IMR-90 (cell line): Measurements from ENCODE around the gene RPS6KA3. TPM values are rescaled to one million over a fixed set of nuclear protein-coding genes. Genes with fewer than 3 reads are reported as not detected.

Experiments
- ATAC-seq: fragments of 200-7000 bp; cut with Tn5 transposase; 2 replicates; pipeline ENCODE4 v1.9.1; 2020; ENCODE audit warnings: low read depth, mild to moderate bottlenecking, moderate library complexity
- BruUV-seq: library from RNA; stranded (reverse); fragments of 400-500 nt; replicated peaks from 2 replicates; lab custom pipeline; 2021; lab: Mats Ljungman, UMichigan
- CTCF ChIA-PET: fragments of 300-600 bp; formaldehyde crosslinking; extraction: SDS; loops from one replicate; lab custom pipeline; 2021; ENCODE audit warnings: antibody characterized with exemption; lab: Yijun Ruan, JAX
- POLR2A ChIA-PET: fragments of 300-600 bp; sonication (Branson Sonifier 250); formaldehyde crosslinking; loops from one replicate; lab custom pipeline; 2022; ENCODE audit warnings: antibody characterized with exemption; ENCODE audit not compliant: unreplicated experiment; lab: Charles Lee
- DNase-seq: peaks from one replicate; pipeline ENCODE4 v3.0.0; 2013
- H2AFZ ChIP-seq: replicated peaks from 2 replicates; pipeline ENCODE3; 2013; ENCODE audit warnings: low read length, mild to moderate bottlenecking; ENCODE audit not compliant: poor library complexity
- H2AK5ac ChIP-seq: 2 replicates; pipeline ENCODE4 v1.6.1; 2013; ENCODE audit warnings: low read depth, low read length, inconsistent platforms
- H2AK9ac ChIP-seq: replicated peaks from 2 replicates; pipeline ENCODE3; 2013; ENCODE audit warnings: mild to moderate bottlenecking, low read depth, low read length, moderate library complexity; ENCODE audit not compliant: poor library complexity
- H2BK120ac ChIP-seq: 2 replicates; pipeline ENCODE4 v1.6.1; 2013; ENCODE audit warnings: low read depth, low read length, inconsistent platforms
- H2BK15ac ChIP-seq: 3 replicates; pipeline ENCODE4 v1.6.1; 2013; ENCODE audit warnings: low read depth, low read length, inconsistent platforms
- H2BK20ac ChIP-seq: 2 replicates; pipeline ENCODE4 v1.6.1; 2013; ENCODE audit warnings: low read depth, mild to moderate bottlenecking, inconsistent platforms, low read length, moderate library complexity
- H2BK5ac ChIP-seq: 2 replicates; pipeline ENCODE4 v1.6.1; 2013; ENCODE audit warnings: mild to moderate bottlenecking, low read depth, low read length, inconsistent platforms; ENCODE audit not compliant: poor library complexity, severe bottlenecking
- H3K14ac ChIP-seq: replicated peaks from 2 replicates; pipeline ENCODE4 v1.6.1; 2013; ENCODE audit warnings: low read depth, low read length, inconsistent platforms
- H3K18ac ChIP-seq: 2 replicates; pipeline ENCODE4 v1.6.1; 2013; ENCODE audit warnings: low read depth, low read length, control low read depth
- H3K23ac ChIP-seq: 2 replicates; pipeline ENCODE4 v1.6.1; 2013; ENCODE audit warnings: low read depth, low read length, inconsistent platforms
- H3K27ac ChIP-seq: 2 replicates; pipeline ENCODE4 v1.5.1; 2013; ENCODE audit warnings: mild to moderate bottlenecking, control low read depth, low read length; ENCODE audit not compliant: insufficient read depth
- H3K27me3 ChIP-seq: 2 replicates; pipeline ENCODE4 v1.6.1; 2013; ENCODE audit warnings: low read length; ENCODE audit not compliant: control insufficient read depth, insufficient read depth
- H3K36me3 ChIP-seq: 2 replicates; pipeline ENCODE4 v1.6.1; 2013; ENCODE audit warnings: low read length, mixed read lengths; ENCODE audit not compliant: control insufficient read depth, insufficient read depth
- H3K4ac ChIP-seq: 2 replicates; pipeline ENCODE4 v1.6.1; 2013; ENCODE audit warnings: low read depth, low read length, inconsistent platforms
- H3K4me1 ChIP-seq: 2 replicates; pipeline ENCODE4 v1.6.1; 2013; ENCODE audit warnings: low read length, mixed read lengths; ENCODE audit not compliant: control insufficient read depth, insufficient read depth
- H3K4me2 ChIP-seq: 2 replicates; pipeline ENCODE4 v1.6.1; 2013; ENCODE audit warnings: low read depth, mild to moderate bottlenecking, control low read depth, low read length, moderate library complexity
- H3K4me3 ChIP-seq: 2 replicates; pipeline ENCODE4 v1.5.1; 2013; ENCODE audit warnings: low read depth, mild to moderate bottlenecking, control low read depth, low read length, moderate library complexity; ENCODE audit not compliant: insufficient read depth
- H3K56ac ChIP-seq: 2 replicates; pipeline ENCODE4 v1.6.1; 2013; ENCODE audit warnings: low read length, inconsistent platforms; ENCODE audit not compliant: insufficient read depth; ENCODE audit errors: extremely low read depth
- H3K79me1 ChIP-seq, 2 experiments: 2 replicates each; pipeline ENCODE4 v1.6.1; 2013; ENCODE audit warnings: low read length in 2 of 2, inconsistent platforms in 1 of 2, low read depth in 1 of 2
- H3K9ac ChIP-seq: 2 replicates; pipeline ENCODE4 v1.6.1; 2013; ENCODE audit warnings: low read depth, low read length, control low read depth
- H3K9me1 ChIP-seq: 2 replicates; pipeline ENCODE4 v1.6.1; 2013; ENCODE audit warnings: low read length, inconsistent platforms; ENCODE audit not compliant: insufficient read depth
- H3K9me3 ChIP-seq: 2 replicates; pipeline ENCODE4 v1.6.1; 2013; ENCODE audit warnings: low read length; ENCODE audit not compliant: control insufficient read depth, insufficient read depth
- H4K20me1 ChIP-seq: 2 replicates; pipeline ENCODE4 v1.6.1; 2013; ENCODE audit warnings: low read length, inconsistent platforms; ENCODE audit not compliant: insufficient read depth
- H4K5ac ChIP-seq: 2 replicates; pipeline ENCODE4 v1.6.1; 2013; ENCODE audit warnings: mild to moderate bottlenecking, low read depth, low read length, control low read depth
- H4K8ac ChIP-seq, 2 experiments: 2 replicates each; pipeline ENCODE4 v1.6.1; 2013; ENCODE audit warnings: low read depth in 2 of 2, low read length in 2 of 2, control low read depth in 1 of 2, inconsistent platforms in 1 of 2
- H4K91ac ChIP-seq: 2 replicates; pipeline ENCODE4 v1.6.1; 2013; ENCODE audit warnings: low read depth, low read length, inconsistent platforms; ENCODE audit not compliant: insufficient read depth
- BHLHE40 ChIP-seq: fragments of 150-350 bp; IDR thresholded peaks from 2 replicates; pipeline ENCODE4 v1.6.1; 2016; ENCODE audit warnings: mild to moderate bottlenecking, low read depth, low read length
- CEBPB ChIP-seq: IDR thresholded peaks from 2 replicates; pipeline ENCODE4 v1.6.1; 2012; ENCODE audit warnings: low read depth, low read length, improper control_type of control experiment
- CHD1 ChIP-seq: IDR thresholded peaks from 2 replicates; pipeline ENCODE4 v1.6.1; 2012; ENCODE audit warnings: low read depth, low read length, improper control_type of control experiment
- FOS ChIP-seq: fragments of 150-350 bp; IDR thresholded peaks from 2 replicates; pipeline ENCODE4 v1.6.1; 2016; ENCODE audit warnings: low read depth, low read length
- MAFK ChIP-seq: IDR thresholded peaks from 2 replicates; pipeline ENCODE4 v1.6.1; 2012; ENCODE audit warnings: low read depth, low read length, improper control_type of control experiment
- MAZ ChIP-seq: IDR thresholded peaks from 2 replicates; pipeline ENCODE4 v1.6.1; 2012; ENCODE audit warnings: low read depth, mild to moderate bottlenecking, low read length, improper control_type of control experiment, moderate library complexity, borderline replicate concordance
- MXI1 ChIP-seq: IDR thresholded peaks from 2 replicates; pipeline ENCODE4 v1.6.1; 2012; ENCODE audit warnings: low read depth, mild to moderate bottlenecking, low read length, moderate library complexity, borderline replicate concordance
- NFE2L2 ChIP-seq: fragments of 150-350 bp; IDR thresholded peaks from 2 replicates; pipeline ENCODE4 v1.6.1; 2016; ENCODE audit warnings: low read depth, mild to moderate bottlenecking, low read length
- POLR2A ChIP-seq: IDR thresholded peaks from 2 replicates; pipeline ENCODE4 v1.6.1; 2012; ENCODE audit warnings: mild to moderate bottlenecking, low read depth, low read length
- RAD21 ChIP-seq: IDR thresholded peaks from 2 replicates; pipeline ENCODE4 v1.6.1; 2012; ENCODE audit warnings: low read length, improper control_type of control experiment
- RCOR1 ChIP-seq: IDR thresholded peaks from 2 replicates; pipeline ENCODE4 v1.6.1; 2012; ENCODE audit warnings: mild to moderate bottlenecking, low read length, improper control_type of control experiment; ENCODE audit not compliant: insufficient replicate concordance
- RFX5 ChIP-seq: IDR thresholded peaks from 2 replicates; pipeline ENCODE4 v1.8.0; 2012; ENCODE audit warnings: low read depth, mild to moderate bottlenecking, low read length, moderate library complexity
- SMC3 ChIP-seq: fragments of 150-350 bp; IDR thresholded peaks from 2 replicates; pipeline ENCODE4 v1.6.1; 2016; ENCODE audit warnings: low read depth, mild to moderate bottlenecking, antibody characterized with exemption, low read length, moderate library complexity
- WGBS, 2 experiments: methylation state at CpG; one replicate each; pipeline versions ENCODE4 v1.1.5 to v1.1.7; 2013; ENCODE audit warnings: missing lambda C conversion rate in 2 of 2; ENCODE audit not compliant: insufficient read length in 1 of 2; ENCODE audit errors: extremely low coverage in 2 of 2; 5-methylcytosine and 5-hydroxymethylcytosine counted together
- dilution Hi-C: fragments of 300-500 bp; cut with HindIII; formaldehyde crosslinking; loops from one replicate; pipeline ENCODE4 v1.14.3; 2018; ENCODE audit warnings: low sequenced_read_pairs; ENCODE audit not compliant: unreplicated experiment
- in situ Hi-C: fragments of 300-500 bp; cut with MboI; formaldehyde crosslinking; loops from 3 replicates; pipeline ENCODE4 v1.14.3; 2019; ENCODE audit warnings: low sequenced_read_pairs, inconsistent platforms, mixed read lengths
- intact Hi-C: fragments of 100-400 bp; cut with micrococcal nuclease; formaldehyde crosslinking; loops from 2 replicates; pipeline ENCODE4 v1.10.0; 2022
- polyA plus RNA-seq, 3 experiments: library from polyadenylated mRNA; depleted of rRNA; stranded (reverse); fragments of >200 nt; gene quantifications; 2 replicates each; pipeline ENCODE4 v1.2.3, GENCODE V29; 2012; ENCODE audit warnings: low replicate concordance in 1 of 3
- total RNA-seq: library from RNA; depleted of rRNA; stranded (reverse); fragments of >200 nt; gene quantifications from 2 replicates; pipeline ENCODE4 v1.2.3, GENCODE V29; 2012
- TF ChIP-seq, protein P1 (sequence below): fragments of 150-350 bp; IDR thresholded peaks from 2 replicates; pipeline ENCODE4 v1.6.1; 2016; ENCODE audit warnings: low read depth, mild to moderate bottlenecking, low read length, moderate library complexity, borderline replicate concordance
- TF ChIP-seq, protein P2 (sequence below): conservative IDR thresholded peaks from 2 replicates; pipeline ENCODE4 v1.5.1; 2012; ENCODE audit warnings: mild to moderate bottlenecking, low read depth, low read length, improper control_type of control experiment
- TF ChIP-seq, protein P3 (sequence below): fragments of 150-350 bp; IDR thresholded peaks from 2 replicates; pipeline ENCODE4 v1.6.1; 2017; ENCODE audit warnings: mild to moderate bottlenecking, antibody characterized with exemption, low read length, low read depth

Gene RPS6KA3
- total and polyA plus RNA-seq, 2 of the 4 experiments (the other 2 are of a cell fraction): 20.8 to 43.9 TPM

DNA sequence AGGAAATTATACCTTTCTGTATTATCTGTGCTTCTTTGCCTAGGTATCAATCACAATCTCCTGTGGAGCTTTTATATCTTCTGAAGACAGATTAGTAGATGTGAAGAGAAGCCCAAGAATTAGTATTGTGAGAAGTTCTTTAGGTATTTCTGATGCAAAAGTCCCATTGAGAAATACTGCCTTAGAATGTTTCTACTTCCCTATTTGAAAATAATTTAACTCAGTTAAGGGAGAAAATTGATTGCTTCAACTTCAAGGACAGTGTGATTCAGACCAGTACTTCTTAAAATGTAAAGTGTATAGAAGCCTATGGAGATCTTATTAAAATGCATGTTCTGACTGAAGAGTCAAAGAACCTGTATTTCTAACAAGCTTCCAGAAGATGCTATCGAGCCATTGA is 134.0 kb downstream of the RPS6KA3 start:
- no peak overlapping the region for H4K91ac ChIP-seq
- no peak overlapping the region for H3K4ac ChIP-seq
- no peak overlapping the region for H3K14ac ChIP-seq
- no peak overlapping the region for H2BK15ac ChIP-seq
- H2AFZ ChIP-seq: no peak overlapping the region
- 0 out of 2 replicates have a peak, but pooled peaks cover 2% of the 10 kb centered on the region for H4K20me1 ChIP-seq
- DNase-seq (no peak), ATAC-seq (no peak)
- no peak overlapping the region for H3K4me2 ChIP-seq
- peaks cover 3 to 10% of the 10 kb centered on the region in 2 experiments for H3K79me1 ChIP-seq
- peaks cover 33% of the 10 kb centered on the region for H3K36me3 ChIP-seq
- no peak overlapping the region for H4K8ac ChIP-seq
- no peak overlapping the region for H3K18ac ChIP-seq
- in situ Hi-C loops (no loop called here), dilution Hi-C loops (no loop called here), intact Hi-C loops (no loop called here)
- no CpG with 5 or more reads among the region's 1 CpG for WGBS, 2 experiments
- H2BK120ac ChIP-seq: no peak overlapping the region
- POLR2A ChIA-PET: no interaction called here
- no peak overlapping the region for H4K5ac ChIP-seq
- H3K4me1 ChIP-seq: no peaks in the 10 kb centered on the region
- no peaks in the 10 kb centered on the region for H3K9me3 ChIP-seq
- H2AK9ac ChIP-seq: no peak overlapping the region
- H3K27ac ChIP-seq: no peak overlapping the region
- no peak overlapping the region for H3K4me3 ChIP-seq
- no peaks in the 10 kb centered on the region for H3K27me3 ChIP-seq
- no peaks in the 10 kb centered on the region for H3K9me1 ChIP-seq
- H3K56ac ChIP-seq: no peak overlapping the region
- BruUV-seq: no TSS peak
- no peak overlapping the region for H2BK20ac ChIP-seq
- H2AK5ac ChIP-seq: no peak overlapping the region
- H3K23ac ChIP-seq: no peak overlapping the region
- TF ChIP-seq NFE2L2 (no peak), CHD1 (no peak), CEBPB (no peak), MAFK (no peak), SMC3 (no peak), RAD21 (no peak), POLR2A (no peak), FOS (no peak), MXI1 (no peak), RFX5 (no peak), BHLHE40 (no peak), RCOR1 (no peak), MAZ (no peak)
- TF ChIP-seq, protein P1, sequence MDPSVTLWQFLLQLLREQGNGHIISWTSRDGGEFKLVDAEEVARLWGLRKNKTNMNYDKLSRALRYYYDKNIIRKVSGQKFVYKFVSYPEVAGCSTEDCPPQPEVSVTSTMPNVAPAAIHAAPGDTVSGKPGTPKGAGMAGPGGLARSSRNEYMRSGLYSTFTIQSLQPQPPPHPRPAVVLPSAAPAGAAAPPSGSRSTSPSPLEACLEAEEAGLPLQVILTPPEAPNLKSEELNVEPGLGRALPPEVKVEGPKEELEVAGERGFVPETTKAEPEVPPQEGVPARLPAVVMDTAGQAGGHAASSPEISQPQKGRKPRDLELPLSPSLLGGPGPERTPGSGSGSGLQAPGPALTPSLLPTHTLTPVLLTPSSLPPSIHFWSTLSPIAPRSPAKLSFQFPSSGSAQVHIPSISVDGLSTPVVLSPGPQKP: no peak
- TF ChIP-seq, protein P2, sequence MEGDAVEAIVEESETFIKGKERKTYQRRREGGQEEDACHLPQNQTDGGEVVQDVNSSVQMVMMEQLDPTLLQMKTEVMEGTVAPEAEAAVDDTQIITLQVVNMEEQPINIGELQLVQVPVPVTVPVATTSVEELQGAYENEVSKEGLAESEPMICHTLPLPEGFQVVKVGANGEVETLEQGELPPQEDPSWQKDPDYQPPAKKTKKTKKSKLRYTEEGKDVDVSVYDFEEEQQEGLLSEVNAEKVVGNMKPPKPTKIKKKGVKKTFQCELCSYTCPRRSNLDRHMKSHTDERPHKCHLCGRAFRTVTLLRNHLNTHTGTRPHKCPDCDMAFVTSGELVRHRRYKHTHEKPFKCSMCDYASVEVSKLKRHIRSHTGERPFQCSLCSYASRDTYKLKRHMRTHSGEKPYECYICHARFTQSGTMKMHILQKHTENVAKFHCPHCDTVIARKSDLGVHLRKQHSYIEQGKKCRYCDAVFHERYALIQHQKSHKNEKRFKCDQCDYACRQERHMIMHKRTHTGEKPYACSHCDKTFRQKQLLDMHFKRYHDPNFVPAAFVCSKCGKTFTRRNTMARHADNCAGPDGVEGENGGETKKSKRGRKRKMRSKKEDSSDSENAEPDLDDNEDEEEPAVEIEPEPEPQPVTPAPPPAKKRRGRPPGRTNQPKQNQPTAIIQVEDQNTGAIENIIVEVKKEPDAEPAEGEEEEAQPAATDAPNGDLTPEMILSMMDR: no peak
- TF ChIP-seq, protein P3, sequence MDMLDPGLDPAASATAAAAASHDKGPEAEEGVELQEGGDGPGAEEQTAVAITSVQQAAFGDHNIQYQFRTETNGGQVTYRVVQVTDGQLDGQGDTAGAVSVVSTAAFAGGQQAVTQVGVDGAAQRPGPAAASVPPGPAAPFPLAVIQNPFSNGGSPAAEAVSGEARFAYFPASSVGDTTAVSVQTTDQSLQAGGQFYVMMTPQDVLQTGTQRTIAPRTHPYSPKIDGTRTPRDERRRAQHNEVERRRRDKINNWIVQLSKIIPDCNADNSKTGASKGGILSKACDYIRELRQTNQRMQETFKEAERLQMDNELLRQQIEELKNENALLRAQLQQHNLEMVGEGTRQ: no peak
- CTCF ChIA-PET: interaction anchor here (0.6 kb wide), 1 partner anchor 26 kb away, joined by 4 read pairs; no protein-coding TSS in a partner anchor
- no peak overlapping the region for H3K9ac ChIP-seq
- no peak overlapping the region for H2BK5ac ChIP-seq
